Measurements from ENCODE around the gene TCERG1L.

DNA sequence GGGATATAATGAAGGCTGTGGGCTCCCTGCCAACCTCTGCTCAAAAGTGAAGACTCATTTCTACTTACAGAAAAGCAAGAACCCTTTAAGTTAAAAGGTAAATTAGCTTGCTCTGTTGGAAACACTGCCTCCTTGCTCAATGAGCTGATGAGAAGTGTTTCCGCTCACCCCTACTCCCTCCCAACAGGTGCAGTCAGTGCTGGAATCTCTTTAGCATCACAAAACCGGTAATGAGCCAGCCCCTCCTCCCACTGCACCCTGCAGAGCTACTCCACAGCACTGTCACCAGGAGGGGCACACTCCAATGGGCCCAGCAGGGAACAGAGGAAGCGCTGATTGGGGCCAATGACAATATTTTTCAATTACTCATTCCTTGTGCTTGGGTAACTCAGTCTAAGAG is 262.5 kb downstream of the TCERG1L start:
- TF ChIP-seq, protein P1, sequence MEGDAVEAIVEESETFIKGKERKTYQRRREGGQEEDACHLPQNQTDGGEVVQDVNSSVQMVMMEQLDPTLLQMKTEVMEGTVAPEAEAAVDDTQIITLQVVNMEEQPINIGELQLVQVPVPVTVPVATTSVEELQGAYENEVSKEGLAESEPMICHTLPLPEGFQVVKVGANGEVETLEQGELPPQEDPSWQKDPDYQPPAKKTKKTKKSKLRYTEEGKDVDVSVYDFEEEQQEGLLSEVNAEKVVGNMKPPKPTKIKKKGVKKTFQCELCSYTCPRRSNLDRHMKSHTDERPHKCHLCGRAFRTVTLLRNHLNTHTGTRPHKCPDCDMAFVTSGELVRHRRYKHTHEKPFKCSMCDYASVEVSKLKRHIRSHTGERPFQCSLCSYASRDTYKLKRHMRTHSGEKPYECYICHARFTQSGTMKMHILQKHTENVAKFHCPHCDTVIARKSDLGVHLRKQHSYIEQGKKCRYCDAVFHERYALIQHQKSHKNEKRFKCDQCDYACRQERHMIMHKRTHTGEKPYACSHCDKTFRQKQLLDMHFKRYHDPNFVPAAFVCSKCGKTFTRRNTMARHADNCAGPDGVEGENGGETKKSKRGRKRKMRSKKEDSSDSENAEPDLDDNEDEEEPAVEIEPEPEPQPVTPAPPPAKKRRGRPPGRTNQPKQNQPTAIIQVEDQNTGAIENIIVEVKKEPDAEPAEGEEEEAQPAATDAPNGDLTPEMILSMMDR (IDR thresholded peaks at IDR 0.05), result no peak
- no peak for TF ChIP-seq POLR2A (IDR thresholded peaks at IDR 0.05)
